Measurements from ENCODE around the gene NMNAT2. TPM values are rescaled to one million over a fixed set of nuclear protein-coding genes. Genes with fewer than 3 reads are reported as not detected.
A peak's percentile ranks its signal among the peaks of the same experiment; 100 is the strongest.

NMNAT2 gene
- total and polyA plus RNA-seq, 7 donors: under 0.01 to 5.5 (median 3.6) TPM

- peaks cover 0 to 28% (median 17%) of the 10 kb centered on the region in 4 donors for H3K4me1 ChIP-seq
- H3K36me3 ChIP-seq: no peaks in the 10 kb centered on the region
- intact Hi-C loops (cut with DNase I): loop anchor here (2.0 to 10.0 kb wide), 2 partner anchors 79 to 273 kb away; no protein-coding TSS in a partner anchor
- peak overlapping the region in 2 of 4 donors; percentile 75 to 82 for H3K27ac ChIP-seq
- TF ChIP-seq CTCF (IDR thresholded peaks at IDR 0.05) (no peak), POLR2A (IDR thresholded peaks at IDR 0.05) (no peak), EP300 (IDR thresholded peaks at IDR 0.05) (no peak)
- H3K27me3 ChIP-seq: no peaks in the 10 kb centered on the region
- no peaks in the 10 kb centered on the region for H3K9me3 ChIP-seq
- 79 to 95% methylated on average over 6 of the region's 6 CpGs for WGBS, 2 donors
- no peak for DNase-seq
- no peak overlapping the region for H3K4me3 ChIP-seq
These were observed 181.9 kb downstream of the NMNAT2 start for GRCh38 chr1:183236158-183236725.

- H3K27ac ChIP-seq: peak overlapping the region; percentile 75 to 91 (median 81)
- H3K9me3 ChIP-seq: no peaks in the 10 kb centered on the region
- intact Hi-C loops (cut with DNase I): loop anchor here (10.0 kb wide), 1 partner anchor 79 kb away; no protein-coding TSS in a partner anchor
- H3K36me3 ChIP-seq: no peaks in the 10 kb centered on the region
- H3K27me3 ChIP-seq: no peaks in the 10 kb centered on the region
- no peak for DNase-seq
- peaks cover 0 to 28% (median 17%) of the 10 kb centered on the region in 4 donors for H3K4me1 ChIP-seq
- 93 to 95% methylated on average over 14 of the region's 14 CpGs for WGBS, 2 donors
- H3K4me3 ChIP-seq: peak overlapping the region in 2 of 4 donors; percentile 38 to 41
- TF ChIP-seq POLR2A (IDR thresholded peaks at IDR 0.05) (no peak), EP300 (IDR thresholded peaks at IDR 0.05) (no peak), CTCF (IDR thresholded peaks at IDR 0.05) (no peak), POLR2AphosphoS5 (IDR thresholded peaks at IDR 0.05) (no peak)
These were observed 182.7 kb downstream of the NMNAT2 start for GRCh38 chr1:183235503-183235902.

GRCh38 chr1:183234660-183235476, 183.3 kb downstream of the NMNAT2 start:
- 60 to 80% methylated on average over 15 of the region's 15 CpGs for WGBS, 2 donors
- intact Hi-C loops (cut with DNase I): loop anchor here (5.0 to 10.0 kb wide), 4 partner anchors 53 to 213 kb away; partner anchors contain the start of gene LAMC1
- peak overlapping the region; percentile 20 to 41 (median 33) for H3K4me3 ChIP-seq
- no peaks in the 10 kb centered on the region for H3K36me3 ChIP-seq
- H3K27me3 ChIP-seq: no peaks in the 10 kb centered on the region
- peak; percentile 65 to 87 (median 68) for TF ChIP-seq POLR2AphosphoS5 (IDR thresholded peaks at IDR 0.05)
- no peak for TF ChIP-seq POLR2A (IDR thresholded peaks at IDR 0.05)
- peak; percentile 69 to 92 (median 74) for TF ChIP-seq CTCF (IDR thresholded peaks at IDR 0.05)
- TF ChIP-seq EP300 (IDR thresholded peaks at IDR 0.05): peak in 1 of 4 donors; percentile 76
- DNase-seq: peak; percentile 92
- peaks cover 0 to 28% (median 17%) of the 10 kb centered on the region in 4 donors for H3K4me1 ChIP-seq
- H3K9me3 ChIP-seq: no peaks in the 10 kb centered on the region
- H3K27ac ChIP-seq: peak overlapping the region; percentile 75 to 91 (median 81)

GRCh38 chr1:183233113-183233512, 185.1 kb downstream of the NMNAT2 start:
- intact Hi-C loops (cut with DNase I): loop anchor here (5.0 to 10.0 kb wide), 4 partner anchors 51 to 211 kb away; partner anchors contain the start of gene LAMC1
- no peak for DNase-seq
- Histone ChIP-seq H3K27ac (peak overlapping the region in 2 of 4 donors; percentile 82 to 91), H3K4me1 (peaks cover 0 to 28% (median 17%) of the 10 kb centered on the region in 4 donors), H3K36me3 (no peaks in the 10 kb centered on the region), H3K27me3 (no peaks in the 10 kb centered on the region), H3K9me3 (no peaks in the 10 kb centered on the region), H3K4me3 (no peak overlapping the region)
- no peak for TF ChIP-seq POLR2AphosphoS5 (IDR thresholded peaks at IDR 0.05)
- no peak for TF ChIP-seq CTCF (IDR thresholded peaks at IDR 0.05)
- TF ChIP-seq POLR2A (IDR thresholded peaks at IDR 0.05): no peak
- no peak for TF ChIP-seq EP300 (IDR thresholded peaks at IDR 0.05)
